ENCODE data around the gene ANO4. TPM values are rescaled to one million over a fixed set of nuclear protein-coding genes. Genes with fewer than 3 reads are reported as not detected.

ANO4 gene
- total RNA-seq, 3 donors from 2014 or later (not counting 1 experiment from before 2014, with no cell fraction given) = not detected

DNA sequence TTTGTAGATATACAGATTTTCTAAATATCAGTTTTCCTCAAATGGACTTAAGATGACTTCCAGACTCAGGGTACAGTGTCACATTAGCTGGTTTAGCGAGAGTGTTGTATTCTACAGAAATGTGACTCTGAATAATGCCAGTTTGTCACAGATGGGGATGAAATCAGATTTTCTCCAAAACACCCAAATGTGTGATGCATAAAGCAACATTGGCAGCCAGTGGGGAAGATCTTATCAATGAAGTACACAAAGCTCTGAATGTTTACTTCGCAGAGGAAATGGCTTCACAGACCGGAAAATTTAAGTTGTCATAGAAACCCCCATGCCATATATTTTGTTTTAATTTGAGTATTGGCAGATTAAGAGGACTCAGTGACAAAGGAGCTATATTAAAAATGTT is 29.9 kb downstream of the ANO4 start:
- intact Hi-C loops (cut with micrococcal nuclease) = no loop called here
- H3K27me3 Mint-ChIP-seq (ENCODE audit: low read depth in 2 of 2) = no peaks in the 10 kb centered on the region
- TF ChIP-seq, protein P1, sequence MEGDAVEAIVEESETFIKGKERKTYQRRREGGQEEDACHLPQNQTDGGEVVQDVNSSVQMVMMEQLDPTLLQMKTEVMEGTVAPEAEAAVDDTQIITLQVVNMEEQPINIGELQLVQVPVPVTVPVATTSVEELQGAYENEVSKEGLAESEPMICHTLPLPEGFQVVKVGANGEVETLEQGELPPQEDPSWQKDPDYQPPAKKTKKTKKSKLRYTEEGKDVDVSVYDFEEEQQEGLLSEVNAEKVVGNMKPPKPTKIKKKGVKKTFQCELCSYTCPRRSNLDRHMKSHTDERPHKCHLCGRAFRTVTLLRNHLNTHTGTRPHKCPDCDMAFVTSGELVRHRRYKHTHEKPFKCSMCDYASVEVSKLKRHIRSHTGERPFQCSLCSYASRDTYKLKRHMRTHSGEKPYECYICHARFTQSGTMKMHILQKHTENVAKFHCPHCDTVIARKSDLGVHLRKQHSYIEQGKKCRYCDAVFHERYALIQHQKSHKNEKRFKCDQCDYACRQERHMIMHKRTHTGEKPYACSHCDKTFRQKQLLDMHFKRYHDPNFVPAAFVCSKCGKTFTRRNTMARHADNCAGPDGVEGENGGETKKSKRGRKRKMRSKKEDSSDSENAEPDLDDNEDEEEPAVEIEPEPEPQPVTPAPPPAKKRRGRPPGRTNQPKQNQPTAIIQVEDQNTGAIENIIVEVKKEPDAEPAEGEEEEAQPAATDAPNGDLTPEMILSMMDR (IDR thresholded peaks at IDR 0.05) = no peak
- H3K27me3 ChIP-seq (ENCODE audit: control insufficient read depth, insufficient read depth, low read length) = no peaks in the 10 kb centered on the region
- no peaks in the 10 kb centered on the region for H3K4me1 Mint-ChIP-seq
- no peak overlapping the region for H3K27ac ChIP-seq (ENCODE audit: low read length)
- DNase-seq (no peak), ATAC-seq (no peak)
- 63% methylated on average over 3 of the region's 3 CpGs for WGBS (ENCODE audit: insufficient coverage)
- H3K4me3 Mint-ChIP-seq = no peak overlapping the region
- no peaks in the 10 kb centered on the region for H3K9me3 ChIP-seq (ENCODE audit: control insufficient read depth, insufficient read depth, low read length)
- H3K36me3 Mint-ChIP-seq = no peaks in the 10 kb centered on the region
- H3K9me3 Mint-ChIP-seq = peaks cover 6 to 10% of the 10 kb centered on the region in 2 donors
- no peak overlapping the region for H3K4me3 ChIP-seq (ENCODE audit: low read length)
- no peaks in the 10 kb centered on the region for H3K36me3 ChIP-seq (ENCODE audit: control insufficient read depth, insufficient read depth, low read length)
- H3K27ac Mint-ChIP-seq = no peak overlapping the region
- no peaks in the 10 kb centered on the region for H3K4me1 ChIP-seq (ENCODE audit: control insufficient read depth, insufficient read depth, low read length)

DNA sequence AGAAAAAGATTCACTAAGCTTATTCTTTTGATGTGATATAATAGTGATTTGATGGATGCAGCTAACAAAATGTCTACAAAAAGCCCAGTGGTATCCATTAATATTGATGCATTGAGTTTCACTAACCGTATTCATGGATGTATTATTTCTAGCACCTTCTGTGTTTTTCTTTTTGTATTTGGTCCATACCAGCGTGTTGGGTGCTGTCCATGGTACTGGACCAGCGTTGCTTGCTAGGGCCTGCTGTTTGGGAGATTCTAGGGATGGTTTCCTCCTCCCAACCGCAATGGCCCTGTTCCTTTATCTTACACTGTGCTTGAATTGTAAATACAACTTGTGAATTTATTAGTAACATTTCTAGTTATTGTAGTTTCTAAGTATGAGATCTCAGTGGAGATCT is 31.7 kb downstream of the ANO4 start:
- no peaks in the 10 kb centered on the region for H3K27me3 ChIP-seq (ENCODE audit: control insufficient read depth, insufficient read depth, low read length)
- Mint-ChIP-seq H3K4me3 (no peak overlapping the region), H3K27me3 (ENCODE audit: low read depth in 2 of 2) (no peaks in the 10 kb centered on the region), H3K36me3 (no peaks in the 10 kb centered on the region), H3K27ac (no peak overlapping the region), H3K4me1 (no peaks in the 10 kb centered on the region), H3K9me3 (peaks cover 5 to 6% of the 10 kb centered on the region in 2 donors)
- H3K27ac ChIP-seq (ENCODE audit: low read length) = no peak overlapping the region
- WGBS (ENCODE audit: insufficient coverage) = 23% methylated on average over 2 of the region's 4 CpGs
- H3K36me3 ChIP-seq (ENCODE audit: control insufficient read depth, insufficient read depth, low read length) = no peaks in the 10 kb centered on the region
- TF ChIP-seq, protein P1 (IDR thresholded peaks at IDR 0.05) = no peak
- no peaks in the 10 kb centered on the region for H3K4me1 ChIP-seq (ENCODE audit: control insufficient read depth, insufficient read depth, low read length)
- peak in 1 of 2 donors; percentile 11 for DNase-seq
- no peaks in the 10 kb centered on the region for H3K9me3 ChIP-seq (ENCODE audit: control insufficient read depth, insufficient read depth, low read length)
- intact Hi-C loops (cut with micrococcal nuclease) = no loop called here
- no peak for ATAC-seq
- no peak overlapping the region for H3K4me3 ChIP-seq (ENCODE audit: low read length)

DNA sequence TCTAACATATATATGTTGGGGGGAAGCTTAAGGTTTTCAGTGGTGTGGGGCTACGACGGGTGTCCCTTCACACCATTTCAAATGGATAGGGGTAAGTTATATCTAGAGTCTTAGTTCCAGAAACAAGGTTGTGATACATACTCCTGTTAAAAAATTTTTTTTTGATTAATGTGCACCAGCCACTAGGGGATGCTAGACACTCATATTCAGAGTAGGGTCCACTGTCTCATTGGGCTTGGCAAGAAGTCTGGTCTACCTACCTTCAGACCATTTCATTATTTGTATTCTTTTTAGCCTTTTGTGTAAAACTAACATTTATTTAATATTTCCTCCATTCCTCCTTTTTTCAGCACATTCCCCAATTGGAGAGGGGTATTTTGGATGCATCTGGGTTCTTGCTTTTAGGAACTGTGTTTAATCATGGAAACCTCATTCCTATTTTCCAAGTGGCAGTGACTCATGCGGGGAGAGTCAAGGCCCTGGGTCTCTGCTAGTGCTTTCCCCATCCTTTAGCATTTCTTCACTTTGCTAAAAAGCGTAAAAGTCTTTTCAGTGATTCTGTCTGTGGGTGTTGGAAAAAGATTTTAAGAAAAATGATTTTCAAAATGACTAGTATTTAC is 33.4 kb downstream of the ANO4 start:
- H3K4me3 Mint-ChIP-seq = no peak overlapping the region
- TF ChIP-seq, protein P1 (IDR thresholded peaks at IDR 0.05) = no peak
- H3K27ac Mint-ChIP-seq = no peak overlapping the region
- no peaks in the 10 kb centered on the region for H3K27me3 Mint-ChIP-seq (ENCODE audit: low read depth in 2 of 2)
- intact Hi-C loops (cut with micrococcal nuclease) = no loop called here
- H3K4me3 ChIP-seq (ENCODE audit: low read length) = no peak overlapping the region
- no peaks in the 10 kb centered on the region for H3K4me1 Mint-ChIP-seq
- WGBS (ENCODE audit: insufficient coverage) = 89% methylated on average over 1 of the region's 4 CpGs
- ATAC-seq (no peak), DNase-seq (no peak)
- no peaks in the 10 kb centered on the region for H3K4me1 ChIP-seq (ENCODE audit: control insufficient read depth, insufficient read depth, low read length)
- H3K27me3 ChIP-seq (ENCODE audit: control insufficient read depth, insufficient read depth, low read length) = no peaks in the 10 kb centered on the region
- H3K9me3 Mint-ChIP-seq = peaks cover 5 to 6% of the 10 kb centered on the region in 2 donors
- H3K27ac ChIP-seq (ENCODE audit: low read length) = no peak overlapping the region
- no peaks in the 10 kb centered on the region for H3K9me3 ChIP-seq (ENCODE audit: control insufficient read depth, insufficient read depth, low read length)
- no peaks in the 10 kb centered on the region for H3K36me3 Mint-ChIP-seq
- no peaks in the 10 kb centered on the region for H3K36me3 ChIP-seq (ENCODE audit: control insufficient read depth, insufficient read depth, low read length)

All from natural killer cell (primary cell).